ENCODE data around the gene CTSZ. TPM values are rescaled to one million over a fixed set of nuclear protein-coding genes. Genes with fewer than 3 reads are reported as not detected.

The CTSZ gene
- total RNA-seq, 1 experiment from 2014 or later = 113 TPM

- peaks cover 40% of the 10 kb centered on the region for H3K4me1 ChIP-seq (ENCODE audit: control insufficient read depth, insufficient read depth, low read length)
- DNase-seq (ENCODE audit: low read depth, low spot score) (no peak), ATAC-seq (no peak)
- H3K9me3 ChIP-seq (ENCODE audit: control insufficient read depth, insufficient read depth, low read depth, low read length) = no peaks in the 10 kb centered on the region
- intact Hi-C loops (cut with micrococcal nuclease; ENCODE audit: unreplicated experiment) = no loop called here
- no peak for TF ChIP-seq POLR2AphosphoS5 (IDR thresholded peaks at IDR 0.05; ENCODE audit: low read depth, low read length)
- TF ChIP-seq REST (IDR thresholded peaks at IDR 0.05; ENCODE audit: insufficient read depth in 1 of 2, low read depth in 2 of 2, low read length in 1 of 2) = no peak
- TF ChIP-seq TCF7L2 (IDR thresholded peaks at IDR 0.05; ENCODE audit: low read depth, low read length) = no peak
- TF ChIP-seq, protein P1, sequence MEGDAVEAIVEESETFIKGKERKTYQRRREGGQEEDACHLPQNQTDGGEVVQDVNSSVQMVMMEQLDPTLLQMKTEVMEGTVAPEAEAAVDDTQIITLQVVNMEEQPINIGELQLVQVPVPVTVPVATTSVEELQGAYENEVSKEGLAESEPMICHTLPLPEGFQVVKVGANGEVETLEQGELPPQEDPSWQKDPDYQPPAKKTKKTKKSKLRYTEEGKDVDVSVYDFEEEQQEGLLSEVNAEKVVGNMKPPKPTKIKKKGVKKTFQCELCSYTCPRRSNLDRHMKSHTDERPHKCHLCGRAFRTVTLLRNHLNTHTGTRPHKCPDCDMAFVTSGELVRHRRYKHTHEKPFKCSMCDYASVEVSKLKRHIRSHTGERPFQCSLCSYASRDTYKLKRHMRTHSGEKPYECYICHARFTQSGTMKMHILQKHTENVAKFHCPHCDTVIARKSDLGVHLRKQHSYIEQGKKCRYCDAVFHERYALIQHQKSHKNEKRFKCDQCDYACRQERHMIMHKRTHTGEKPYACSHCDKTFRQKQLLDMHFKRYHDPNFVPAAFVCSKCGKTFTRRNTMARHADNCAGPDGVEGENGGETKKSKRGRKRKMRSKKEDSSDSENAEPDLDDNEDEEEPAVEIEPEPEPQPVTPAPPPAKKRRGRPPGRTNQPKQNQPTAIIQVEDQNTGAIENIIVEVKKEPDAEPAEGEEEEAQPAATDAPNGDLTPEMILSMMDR (IDR thresholded peaks at IDR 0.05) = no peak
- TF ChIP-seq SIN3A (IDR thresholded peaks at IDR 0.05; ENCODE audit: borderline replicate concordance, insufficient read depth, low read depth, low read length) = no peak
- H3K36me3 ChIP-seq (ENCODE audit: control insufficient read depth, insufficient read depth, low read length) = peaks cover 66% of the 10 kb centered on the region
- no peaks in the 10 kb centered on the region for H3K27me3 ChIP-seq (ENCODE audit: control insufficient read depth, insufficient read depth, low read length)
- ChIA-PET POLR2A (no interaction called here), CTCF (interaction anchor here (0.8 to 1.1 kb wide), 3 partner anchors 56 to 465 kb away, joined by 3 to 5 read pairs (median 4); no protein-coding TSS in a partner anchor)
- BruUV-seq (replicated peaks) = no TSS peak
- H3K4me3 ChIP-seq (ENCODE audit: low read depth in 2 of 2, low read length in 2 of 2) = peak overlapping the region; percentile 91 to 93
- in situ Hi-C loops (cut with HindIII; ENCODE audit: low pct_unique_long_range_greater_than_20kb, low sequenced_read_pairs) = no loop called here
- H3K27ac ChIP-seq (ENCODE audit: low read length) = peak overlapping the region; percentile 97
Measured at GRCh38 chr20:59031564-59032022, 24.5 kb upstream of the CTSZ start.

GRCh38 chr20:59030911-59031563 lies 24.0 kb upstream of the CTSZ start:
- POLR2A ChIA-PET = no interaction called here
- CTCF ChIA-PET = interaction anchor here (1.0 kb wide), 1 partner anchor 57 kb away, joined by 4 read pairs; no protein-coding TSS in a partner anchor
- Histone ChIP-seq H3K36me3 (ENCODE audit: control insufficient read depth, insufficient read depth, low read length) (peaks cover 66% of the 10 kb centered on the region), H3K27me3 (ENCODE audit: control insufficient read depth, insufficient read depth, low read length) (no peaks in the 10 kb centered on the region), H3K27ac (ENCODE audit: low read length) (peak overlapping the region; percentile 97), H3K4me3 (ENCODE audit: low read depth in 2 of 2, low read length in 2 of 2) (peak overlapping the region; percentile 91 to 93), H3K4me1 (ENCODE audit: control insufficient read depth, insufficient read depth, low read length) (peaks cover 40% of the 10 kb centered on the region), H3K9me3 (ENCODE audit: control insufficient read depth, insufficient read depth, low read depth, low read length) (no peaks in the 10 kb centered on the region)
- DNase-seq (ENCODE audit: low read depth, low spot score) (no peak), ATAC-seq (no peak)
- in situ Hi-C loops (cut with HindIII; ENCODE audit: low pct_unique_long_range_greater_than_20kb, low sequenced_read_pairs) = no loop called here
- BruUV-seq (replicated peaks) = no TSS peak
- intact Hi-C loops (cut with micrococcal nuclease; ENCODE audit: unreplicated experiment) = no loop called here
- TF ChIP-seq, protein P1 (IDR thresholded peaks at IDR 0.05) = no peak
- no peak for TF ChIP-seq POLR2AphosphoS5 (IDR thresholded peaks at IDR 0.05; ENCODE audit: low read depth, low read length)
- no peak for TF ChIP-seq REST (IDR thresholded peaks at IDR 0.05; ENCODE audit: insufficient read depth in 1 of 2, low read depth in 2 of 2, low read length in 1 of 2)
- TF ChIP-seq TCF7L2 (IDR thresholded peaks at IDR 0.05; ENCODE audit: low read depth, low read length) = no peak
- no peak for TF ChIP-seq SIN3A (IDR thresholded peaks at IDR 0.05; ENCODE audit: borderline replicate concordance, insufficient read depth, low read depth, low read length)

All from Panc1 (cell line).